Ammon's horn (tissue), 1 donor: ENCODE data around the gene RTKN2.
"Not testable (repeated sequence)": the region's sequence is repeated elsewhere in the genome, so short reads cannot be mapped to it uniquely, and the experiment has no call there.

Experiments used
- DNase-seq: peaks from one replicate; pipeline ENCODE4 v3.0.0-alpha.2; 2016; ENCODE audit warnings: low spot score

Gene RTKN2

DNA sequence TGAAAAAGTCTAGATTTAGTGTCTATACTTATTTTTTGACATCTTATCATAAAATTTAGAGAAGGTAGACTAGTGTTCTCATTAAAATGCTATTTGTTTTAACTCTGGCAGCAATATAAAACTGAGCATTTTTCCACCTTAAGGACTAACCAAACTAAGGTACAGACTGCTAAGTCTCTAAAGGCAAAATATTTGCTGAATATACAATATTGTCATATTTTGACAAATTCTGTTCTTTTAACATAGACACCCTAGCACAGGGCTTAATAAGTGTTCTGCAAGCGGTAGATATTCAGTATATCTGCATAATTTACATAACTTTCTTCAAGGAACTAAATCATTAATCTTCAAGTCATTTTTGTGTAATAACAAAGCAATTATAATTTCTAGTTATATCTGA lies 8.6 kb downstream of the RTKN2 start:
- DNase-seq: no peak

DNA sequence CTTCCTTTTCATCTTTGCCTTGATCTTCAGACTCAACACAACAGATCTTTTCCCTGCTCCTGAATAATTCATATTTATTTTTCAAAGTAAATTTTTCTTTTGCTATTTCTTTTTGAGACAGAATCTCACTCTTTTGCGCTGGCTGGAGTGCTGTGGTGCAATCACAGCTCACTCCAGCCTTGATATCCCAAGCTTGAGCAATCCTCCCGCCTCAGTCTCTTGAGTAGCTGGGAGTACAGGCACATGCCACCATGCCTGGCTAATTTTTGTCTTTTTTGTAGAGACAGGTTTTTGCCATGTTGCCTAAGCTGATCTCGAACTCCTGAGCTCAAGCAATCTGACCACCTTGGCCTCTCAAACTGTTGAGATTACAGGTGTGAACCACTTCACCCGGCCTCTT lies 9.2 kb downstream of the RTKN2 start:
- no peak for DNase-seq

DNA sequence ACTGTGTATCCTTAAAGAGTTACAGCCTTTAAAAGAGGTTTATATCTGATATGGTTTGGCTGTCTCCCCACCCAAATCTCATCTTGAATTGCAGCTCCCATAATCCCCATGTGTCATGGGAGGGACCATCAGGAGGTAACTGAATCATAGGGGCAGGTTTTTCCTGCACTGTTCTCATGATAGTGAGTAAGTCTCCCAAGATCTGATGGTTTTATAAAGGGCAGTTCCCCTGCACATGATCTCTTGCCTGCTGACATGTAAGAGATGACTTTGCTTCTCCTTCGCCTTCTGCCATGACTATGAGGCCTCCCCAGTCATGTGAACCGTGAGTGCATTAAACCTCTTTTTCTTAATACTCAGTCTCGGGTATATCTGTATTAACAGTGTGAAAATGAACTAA lies 9.7 kb downstream of the RTKN2 start:
- DNase-seq: no peak

- DNase-seq: no peak
Measured at GRCh38 chr10:62253704-62254103, 14.9 kb downstream of the RTKN2 start.

- no peak for DNase-seq
Measured at GRCh38 chr10:62252051-62252450, 16.6 kb downstream of the RTKN2 start.

DNA sequence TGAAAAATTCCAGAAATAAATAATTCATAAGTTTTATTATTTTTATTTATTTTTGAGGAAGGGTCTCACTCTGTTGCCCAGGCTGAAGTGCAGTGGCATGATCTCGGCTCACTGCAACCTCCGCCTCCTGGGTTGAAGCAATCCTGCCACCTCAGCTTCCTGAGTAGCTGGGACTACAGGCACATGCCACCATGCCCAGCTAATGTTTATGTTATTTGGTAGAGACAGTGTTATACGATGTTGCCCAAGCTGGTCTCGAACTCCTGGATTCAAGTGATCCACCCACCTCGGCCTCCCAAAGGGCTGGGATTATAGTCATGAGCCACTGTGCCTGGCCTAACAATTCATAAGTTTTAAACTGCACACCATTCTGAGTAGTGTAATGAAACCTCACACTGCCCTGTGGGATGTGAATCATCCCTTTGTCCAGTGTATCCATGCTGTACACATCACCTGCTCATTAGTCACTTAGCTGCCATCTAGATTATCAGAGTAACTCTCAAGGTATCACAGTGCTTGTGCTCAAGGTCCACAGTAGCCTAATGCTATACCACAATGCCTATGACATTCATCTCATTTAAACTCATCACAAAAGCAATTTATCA lies 17.9 kb downstream of the RTKN2 start:
- no peak for DNase-seq

- DNase-seq: no peak
Measured at GRCh38 chr10:62249957-62250356, 18.7 kb downstream of the RTKN2 start.

DNA sequence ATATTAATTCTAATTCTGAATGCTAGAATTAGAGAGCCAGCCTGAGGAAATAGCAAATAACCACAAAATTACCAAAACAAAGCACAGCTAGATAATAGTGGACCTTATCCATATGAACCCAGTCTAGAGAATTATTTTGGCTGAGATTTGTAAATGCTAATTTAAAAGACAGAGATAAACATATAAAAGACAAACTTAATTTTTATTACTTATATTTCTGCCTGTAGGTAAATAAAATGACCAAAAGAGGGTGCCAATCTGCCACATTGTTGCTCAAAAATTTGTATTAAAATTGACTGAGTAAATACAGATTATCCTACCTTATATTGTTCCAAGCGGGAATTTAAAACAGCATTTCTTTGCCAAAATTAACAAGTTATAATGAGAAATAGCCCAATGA lies 20.2 kb downstream of the RTKN2 start:
- no peak for DNase-seq

GRCh38 chr10:62244785-62245467 lies 23.7 kb downstream of the RTKN2 start:
- DNase-seq: peak; percentile 91

DNA sequence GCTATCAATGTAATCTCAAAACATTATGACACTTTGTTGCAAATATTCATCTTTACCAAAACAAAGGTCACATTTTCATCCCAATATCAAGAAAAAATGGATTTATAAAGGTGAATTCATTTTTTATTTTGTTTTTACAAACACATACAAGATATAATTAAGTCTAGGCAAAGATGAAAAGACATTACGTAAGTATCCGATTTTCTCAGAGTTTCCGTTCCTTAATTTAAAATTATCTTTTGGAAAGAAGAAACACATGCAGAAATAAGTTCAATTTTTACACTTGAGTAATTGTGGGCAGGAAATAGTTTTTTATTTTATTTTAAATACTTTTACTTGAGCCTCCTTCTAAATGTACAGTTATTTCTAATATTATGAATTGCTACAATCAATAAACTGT lies 24.6 kb downstream of the RTKN2 start:
- DNase-seq: no peak

GRCh38 chr10:62243647-62243997 lies 25.0 kb downstream of the RTKN2 start:
- DNase-seq: no peak

- peak; percentile 19 for DNase-seq
Measured at GRCh38 chr10:62242965-62243646, 25.5 kb downstream of the RTKN2 start.

- not testable (repeated sequence) for DNase-seq
Measured at GRCh38 chr10:62241521-62241920, 27.1 kb downstream of the RTKN2 start.

DNA sequence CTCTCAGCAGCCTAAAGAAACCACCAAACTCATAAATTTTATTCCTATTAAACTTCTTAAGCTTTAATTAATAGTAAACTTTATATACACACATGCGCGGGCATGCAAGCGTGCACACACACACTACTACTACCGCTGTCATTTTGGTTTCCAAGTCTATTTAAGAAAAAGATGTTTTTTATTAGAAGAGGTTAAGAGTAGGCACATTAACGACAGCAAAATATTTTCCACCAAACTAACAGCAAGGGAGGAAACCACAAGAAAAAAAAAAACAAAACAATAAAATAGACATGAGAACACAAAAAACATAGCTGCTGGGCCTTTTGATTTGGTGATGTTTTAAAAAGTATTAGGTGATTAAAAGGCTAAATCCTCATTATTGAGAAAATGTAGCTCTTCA lies 28.6 kb downstream of the RTKN2 start:
- DNase-seq: no peak

DNA sequence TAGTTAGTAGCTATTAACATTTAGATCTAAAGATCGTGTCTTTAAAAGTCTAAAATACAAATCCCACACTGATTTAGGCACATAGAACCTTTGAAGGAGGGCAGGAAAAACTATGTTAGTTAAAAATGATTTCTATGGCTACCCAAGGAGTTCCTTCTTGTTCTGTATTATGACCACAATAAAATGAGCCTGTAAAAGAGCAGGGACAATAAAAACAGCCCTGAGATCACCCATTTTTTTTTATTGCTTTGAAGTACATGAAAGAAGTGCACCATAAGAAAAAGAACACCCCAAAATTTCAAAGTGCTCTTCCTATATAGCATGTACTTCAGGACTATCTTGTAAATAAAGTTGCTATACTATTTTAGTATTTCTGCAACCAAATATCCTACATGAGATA lies 29.8 kb downstream of the RTKN2 start:
- no peak for DNase-seq

GRCh38 chr10:62237966-62238365 lies 30.7 kb downstream of the RTKN2 start:
- DNase-seq: no peak

GRCh38 chr10:62237506-62237905 lies 31.1 kb downstream of the RTKN2 start:
- no peak for DNase-seq

DNA sequence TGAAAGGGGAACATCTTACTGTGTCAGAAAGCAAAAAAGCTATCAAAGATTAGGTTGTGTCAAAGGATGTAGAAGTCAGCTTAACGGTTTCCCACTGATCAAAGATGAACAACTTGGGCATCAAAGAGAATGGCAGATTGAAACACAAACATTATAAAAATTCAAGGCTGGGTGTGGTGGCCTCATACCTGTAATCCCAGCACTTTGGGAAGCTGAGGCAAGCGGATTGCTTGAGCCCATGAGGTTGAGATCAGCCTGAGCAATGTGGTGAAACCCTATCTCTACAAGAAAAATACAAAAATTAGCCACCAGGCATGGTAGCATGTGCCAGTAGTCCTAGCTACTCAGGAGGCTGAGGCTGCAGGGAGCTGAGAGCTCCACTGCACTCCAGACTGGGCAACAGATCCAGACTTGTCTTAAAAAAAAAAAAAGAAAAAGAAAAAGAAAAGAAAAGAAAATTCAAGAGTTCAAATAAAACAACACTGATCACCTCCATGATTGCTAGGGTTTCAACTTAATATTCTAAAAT lies 34.5 kb downstream of the RTKN2 start:
- DNase-seq: no peak

GRCh38 chr10:62233356-62234076 lies 35.1 kb downstream of the RTKN2 start:
- DNase-seq: no peak

DNA sequence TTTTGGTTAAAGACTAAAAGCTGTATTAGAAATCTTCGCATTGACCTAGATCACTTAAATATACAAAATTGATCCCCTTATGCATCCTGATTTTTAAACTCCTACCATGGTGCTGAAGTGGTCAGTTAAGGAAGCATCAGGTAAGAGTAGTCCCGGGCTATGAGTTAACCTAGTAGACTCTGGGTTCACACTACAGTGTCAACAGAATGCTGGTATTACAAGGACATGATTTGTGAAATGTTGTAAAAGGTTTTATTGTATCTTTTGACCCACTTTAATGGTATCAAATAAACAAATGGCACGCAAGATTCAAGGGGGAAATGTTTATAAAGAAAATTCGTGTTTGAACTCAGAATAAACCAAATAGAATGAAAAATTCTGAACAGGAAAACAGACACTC lies 36.8 kb downstream of the RTKN2 start:
- no peak for DNase-seq

DNA sequence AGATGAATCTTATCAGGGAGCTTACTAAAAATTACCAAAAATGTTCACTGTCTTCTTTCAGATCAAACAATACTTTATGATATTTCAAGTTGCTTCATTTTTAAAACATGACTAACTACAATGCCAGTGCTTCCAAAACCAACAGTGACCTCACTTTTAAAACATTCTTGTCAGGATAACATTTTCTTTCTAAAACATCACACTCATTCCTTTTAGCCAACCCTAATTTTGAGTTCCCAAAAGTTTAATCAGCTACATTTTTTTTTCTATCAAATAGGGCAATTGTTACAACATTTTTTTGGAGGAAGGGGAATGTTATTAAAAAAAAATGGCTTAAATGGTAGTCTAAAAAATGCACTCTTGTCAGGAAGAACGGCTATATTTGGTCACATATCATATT lies 37.3 kb downstream of the RTKN2 start:
- DNase-seq: no peak

DNA sequence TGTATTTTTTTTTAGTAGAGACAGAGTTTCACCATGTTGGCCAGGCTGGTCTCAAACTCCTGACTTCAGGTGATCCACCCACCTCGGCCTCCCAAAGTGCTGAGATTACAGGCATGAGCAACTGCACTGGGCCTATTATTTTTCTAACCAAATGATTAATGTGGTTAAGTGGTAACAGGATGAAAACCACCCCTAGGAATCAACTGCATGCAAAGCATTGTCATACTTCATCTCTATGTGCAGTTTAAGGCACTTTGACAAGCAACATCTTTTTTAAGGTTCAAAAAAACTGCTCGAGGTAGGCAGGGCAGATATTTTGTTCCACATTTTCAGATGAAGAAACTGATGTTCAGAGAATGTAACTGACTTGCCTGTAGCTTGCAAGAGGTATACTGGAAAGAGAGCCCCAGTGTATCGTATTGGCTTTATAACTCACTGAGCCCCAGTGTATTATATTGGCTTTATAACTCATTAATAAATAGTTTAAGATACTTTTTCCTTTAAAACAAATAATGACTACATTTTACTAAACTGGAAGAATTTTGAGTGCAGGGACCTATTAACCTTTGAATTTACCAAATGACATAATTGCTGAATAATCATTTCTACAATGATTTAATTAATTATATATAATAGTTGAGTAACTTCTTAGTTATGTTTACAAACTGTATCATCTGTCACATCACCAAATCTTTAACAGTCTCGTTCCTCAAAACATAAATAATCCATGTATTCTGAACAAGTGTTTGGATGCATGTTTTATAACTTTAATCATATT lies 38.1 kb downstream of the RTKN2 start:
- DNase-seq: no peak
